HG03135 (cell line): ENCODE results near the gene H1-8.
"Not testable (repeated sequence)": the region's sequence is repeated elsewhere in the genome, so short reads cannot be mapped to it uniquely, and the experiment has no call there.

Source experiments
- ATAC-seq: cut with Tn5 transposase; IDR thresholded peaks from one replicate; pipeline ENCODE4 v1.9.1; 2021; ENCODE audit warnings: mild to moderate bottlenecking, moderate library complexity; ENCODE audit not compliant: unreplicated experiment

Gene H1-8

GRCh38 chr3:129531699-129532098 lies 11.3 kb upstream of the H1-8 start:
- no peak for ATAC-seq

GRCh38 chr3:129532261-129532660 lies 10.7 kb upstream of the H1-8 start:
- no peak for ATAC-seq

GRCh38 chr3:129533406-129533805 lies 9.6 kb upstream of the H1-8 start:
- no peak for ATAC-seq

- ATAC-seq = no peak
Observed at GRCh38 chr3:129534428-129535027, 8.4 kb upstream of the H1-8 start.

- no peak for ATAC-seq
Observed at GRCh38 chr3:129535075-129535474, 7.9 kb upstream of the H1-8 start.

- ATAC-seq = no peak
Observed at GRCh38 chr3:129536374-129536667, 6.7 kb upstream of the H1-8 start.

- no peak for ATAC-seq
Observed at GRCh38 chr3:129536804-129537203, 6.2 kb upstream of the H1-8 start.

- no peak for ATAC-seq
Observed at GRCh38 chr3:129539206-129539605, 3.8 kb upstream of the H1-8 start.

- no peak for ATAC-seq
Observed at GRCh38 chr3:129540776-129541516, 2.0 kb upstream of the H1-8 start.

GRCh38 chr3:129542747-129543146 lies 228 bp upstream of the H1-8 start:
- no peak for ATAC-seq

- ATAC-seq = no peak
Observed at GRCh38 chr3:129543999-129544398, 1.0 kb downstream of the H1-8 start.

GRCh38 chr3:129545951-129546350 lies 3.0 kb downstream of the H1-8 start:
- ATAC-seq = not testable (repeated sequence)

- no peak for ATAC-seq
Observed at GRCh38 chr3:129547241-129547640, 4.3 kb downstream of the H1-8 start.

GRCh38 chr3:129548104-129548965 lies 5.4 kb downstream of the H1-8 start:
- no peak for ATAC-seq

- ATAC-seq = no peak
Observed at GRCh38 chr3:129549006-129549800, 6.2 kb downstream of the H1-8 start.

- ATAC-seq = no peak
Observed at GRCh38 chr3:129549805-129550204, 6.8 kb downstream of the H1-8 start.

GRCh38 chr3:129552287-129553050 lies 9.5 kb downstream of the H1-8 start:
- no peak for ATAC-seq

GRCh38 chr3:129553171-129553570 lies 10.2 kb downstream of the H1-8 start:
- no peak for ATAC-seq

- ATAC-seq = no peak
Observed at GRCh38 chr3:129553719-129554118, 10.7 kb downstream of the H1-8 start.

- no peak for ATAC-seq
Observed at GRCh38 chr3:129554356-129555152, 11.6 kb downstream of the H1-8 start.
